Measurements from ENCODE around the gene SAXO1.

DNA sequence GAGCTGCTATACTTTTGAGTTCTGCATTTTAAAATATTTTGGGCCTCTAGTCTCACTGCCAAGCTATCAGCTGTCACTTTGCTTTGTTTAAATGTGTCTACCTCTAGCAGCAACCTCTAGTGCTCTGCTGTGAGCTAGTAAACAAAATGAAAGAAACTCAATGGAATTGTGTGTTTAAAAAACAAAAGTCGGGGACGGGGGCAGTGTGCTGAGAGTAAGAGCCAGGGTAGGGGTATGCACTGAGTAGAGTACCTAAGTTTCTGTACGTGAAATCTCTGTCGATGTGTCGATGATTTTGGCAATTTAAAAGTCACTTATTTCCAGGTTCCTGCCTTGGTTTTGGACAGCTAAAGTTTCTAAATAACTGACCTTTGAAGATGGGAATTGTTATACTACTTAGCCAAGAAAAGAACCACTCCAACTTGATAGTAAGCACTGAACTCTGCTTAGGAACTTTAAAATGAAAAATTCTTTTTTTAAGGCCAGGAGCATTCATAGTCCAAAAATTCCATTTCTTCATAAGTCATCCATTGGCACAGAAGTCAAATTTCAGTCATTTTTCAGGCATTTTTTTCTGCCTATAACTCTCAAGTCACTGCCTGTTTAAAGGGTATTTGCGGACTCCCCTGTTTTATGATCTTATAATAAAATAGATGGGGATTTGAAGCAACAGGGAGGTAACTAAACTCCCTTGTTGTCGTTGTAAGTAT lies 111.5 kb downstream of the SAXO1 start:
- TF ChIP-seq, protein P1, sequence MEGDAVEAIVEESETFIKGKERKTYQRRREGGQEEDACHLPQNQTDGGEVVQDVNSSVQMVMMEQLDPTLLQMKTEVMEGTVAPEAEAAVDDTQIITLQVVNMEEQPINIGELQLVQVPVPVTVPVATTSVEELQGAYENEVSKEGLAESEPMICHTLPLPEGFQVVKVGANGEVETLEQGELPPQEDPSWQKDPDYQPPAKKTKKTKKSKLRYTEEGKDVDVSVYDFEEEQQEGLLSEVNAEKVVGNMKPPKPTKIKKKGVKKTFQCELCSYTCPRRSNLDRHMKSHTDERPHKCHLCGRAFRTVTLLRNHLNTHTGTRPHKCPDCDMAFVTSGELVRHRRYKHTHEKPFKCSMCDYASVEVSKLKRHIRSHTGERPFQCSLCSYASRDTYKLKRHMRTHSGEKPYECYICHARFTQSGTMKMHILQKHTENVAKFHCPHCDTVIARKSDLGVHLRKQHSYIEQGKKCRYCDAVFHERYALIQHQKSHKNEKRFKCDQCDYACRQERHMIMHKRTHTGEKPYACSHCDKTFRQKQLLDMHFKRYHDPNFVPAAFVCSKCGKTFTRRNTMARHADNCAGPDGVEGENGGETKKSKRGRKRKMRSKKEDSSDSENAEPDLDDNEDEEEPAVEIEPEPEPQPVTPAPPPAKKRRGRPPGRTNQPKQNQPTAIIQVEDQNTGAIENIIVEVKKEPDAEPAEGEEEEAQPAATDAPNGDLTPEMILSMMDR (conservative IDR thresholded peaks at IDR 0.05): no peak
- no peak for TF ChIP-seq EZH2 (IDR thresholded peaks at IDR 0.05; ENCODE audit: low read depth)
